Stimulated activated CD8-positive, alpha-beta memory T cell treated with anti-CD3 and anti-CD28 coated beads, Interleukin-12 subunit alpha, Interleukin-12 subunit beta, amount 100 ng/mL, for 1 hour (primary cell): ENCODE measurements around the gene COMMD6.

Experiments
- DNase-seq: peaks from one replicate; pipeline ENCODE4 v3.0.0-alpha.2; 2020; ENCODE audit warnings: low read depth

COMMD6 gene

GRCh38 chr13:75482070-75482819 lies 55.4 kb downstream of the COMMD6 start, which contains the start of gene TBC1D4:
TSS of gene TBC1D4 (minus strand) at chr13:75482169. CDS start at chr13:75481767, 402 bp downstream.
- DNase-seq: peak; percentile 13

- DNase-seq: no peak
Measured at GRCh38 chr13:75481176-75482069, 56.2 kb downstream of the COMMD6 start.

- no peak for DNase-seq
Measured at GRCh38 chr13:75480671-75481175, 56.9 kb downstream of the COMMD6 start.

GRCh38 chr13:75479102-75479740 lies 58.4 kb downstream of the COMMD6 start:
- DNase-seq: no peak

GRCh38 chr13:75478659-75479058 lies 59.0 kb downstream of the COMMD6 start:
- DNase-seq: no peak
